GM06990 (cell line): ENCODE results near the gene STIM2.
"Not testable (repeated sequence)": the region's sequence is repeated elsewhere in the genome, so short reads cannot be mapped to it uniquely, and the experiment has no call there.

ENCODE experiments used
- DNase-seq: peaks from one replicate; pipeline ENCODE4 v3.0.0-alpha.2; 2011; ENCODE audit not compliant: insufficient read length; ENCODE audit errors: extremely low read depth
- H3K27me3 ChIP-seq: replicated peaks from 2 replicates; pipeline ENCODE4 v1.6.0; 2011; ENCODE audit warnings: low read length; ENCODE audit not compliant: control insufficient read depth, insufficient read depth
- H3K36me3 ChIP-seq: 2 replicates; pipeline ENCODE4 v1.5.1; 2011; ENCODE audit warnings: low read length; ENCODE audit not compliant: control insufficient read depth, insufficient read depth
- H3K4me3 ChIP-seq: replicated peaks from 2 replicates; pipeline ENCODE4 v1.5.1; 2011; ENCODE audit warnings: low read depth, mild to moderate bottlenecking, control low read depth, low read length
- CTCF ChIP-seq: IDR thresholded peaks from 2 replicates; pipeline ENCODE4 v1.5.1; 2011; ENCODE audit warnings: low read length, control low read depth, mild to moderate bottlenecking, inconsistent platforms; ENCODE audit not compliant: insufficient read depth, poor library complexity, severe bottlenecking

Gene STIM2

DNA sequence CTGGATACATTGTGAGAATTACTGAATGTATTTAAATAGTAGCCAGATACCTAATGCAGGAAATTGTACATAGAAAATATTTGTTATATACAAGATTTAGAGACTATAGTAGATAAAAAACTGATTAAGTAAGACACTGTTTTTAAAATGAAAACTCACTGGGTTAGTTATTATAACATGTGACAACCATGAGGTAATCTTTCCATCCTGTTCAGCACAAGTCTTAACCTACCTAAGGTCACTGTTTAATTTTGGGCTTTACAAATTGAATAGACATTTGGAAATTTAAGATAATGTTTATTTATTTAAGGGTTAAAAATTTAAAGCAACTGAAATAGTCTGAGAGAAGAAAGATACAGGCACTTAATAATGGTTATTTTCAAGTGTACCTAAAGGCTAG, 102.1 kb downstream of the STIM2 start:
- H3K27me3 ChIP-seq, result no peaks in the 10 kb centered on the region
- no peak overlapping the region for H3K4me3 ChIP-seq
- no peak for DNase-seq
- no peak for TF ChIP-seq CTCF
- no peaks in the 10 kb centered on the region for H3K36me3 ChIP-seq

- no peak for TF ChIP-seq CTCF
- H3K36me3 ChIP-seq, result no peaks in the 10 kb centered on the region
- H3K4me3 ChIP-seq, result no peak overlapping the region
- DNase-seq, result no peak
- no peaks in the 10 kb centered on the region for H3K27me3 ChIP-seq
Observed at GRCh38 chr4:26964512-26964911, 103.9 kb downstream of the STIM2 start.

GRCh38 chr4:26964994-26965393, 104.4 kb downstream of the STIM2 start:
- Histone ChIP-seq H3K27me3 (no peaks in the 10 kb centered on the region), H3K4me3 (no peak overlapping the region), H3K36me3 (no peaks in the 10 kb centered on the region)
- no peak for TF ChIP-seq CTCF
- DNase-seq, result no peak

GRCh38 chr4:26975464-26976181, 115.0 kb downstream of the STIM2 start:
- H3K4me3 ChIP-seq, DNase-seq, H3K36me3 ChIP-seq, H3K27me3 ChIP-seq: not testable (repeated sequence)

DNA sequence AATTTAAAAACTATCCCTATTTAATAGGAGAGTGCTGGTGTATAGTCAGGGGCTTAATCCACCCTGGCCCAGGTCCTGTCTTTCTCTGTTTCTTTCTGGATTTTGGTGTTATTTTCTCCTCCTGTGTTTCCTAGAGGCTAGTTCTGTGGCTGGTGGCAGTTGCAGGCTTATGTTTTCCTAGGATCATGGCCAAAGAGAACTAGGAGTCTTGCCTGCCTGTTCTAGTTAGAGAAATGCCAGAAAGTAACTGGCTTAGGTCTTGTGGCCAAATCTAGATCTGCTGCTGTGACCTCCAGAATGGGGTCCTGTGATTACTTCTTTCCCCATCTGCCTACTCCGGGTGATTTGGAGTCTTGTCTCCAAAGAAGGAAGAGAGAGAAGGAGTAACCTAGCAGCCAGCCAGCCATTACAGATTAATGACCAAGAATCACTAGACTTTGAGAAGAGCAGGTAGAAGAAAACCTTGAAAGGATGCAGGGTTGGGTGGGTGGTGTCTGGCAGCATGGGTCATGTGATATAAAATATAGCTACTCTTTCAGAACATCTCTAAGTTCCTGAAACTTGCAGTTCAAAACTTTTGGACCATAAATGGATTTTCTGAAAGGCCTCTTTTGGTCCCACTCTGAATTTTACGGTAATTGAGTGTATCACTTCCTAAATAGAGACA, 117.9 kb downstream of the STIM2 start:
- DNase-seq, result no peak
- no peak for TF ChIP-seq CTCF
- Histone ChIP-seq H3K27me3 (no peaks in the 10 kb centered on the region), H3K4me3 (no peak overlapping the region), H3K36me3 (no peaks in the 10 kb centered on the region)

- DNase-seq, result no peak
- no peak for TF ChIP-seq CTCF
- Histone ChIP-seq H3K36me3 (no peaks in the 10 kb centered on the region), H3K27me3 (no peaks in the 10 kb centered on the region), H3K4me3 (no peak overlapping the region)
Observed at GRCh38 chr4:26984896-26985295, 124.3 kb downstream of the STIM2 start.
